HepG2 (cell line): ENCODE data around the gene SPTBN5.

ENCODE experiments used
- ELF3 ChIP-seq: IDR thresholded peaks from 2 replicates; pipeline ENCODE4 v1.6.1; 2016; ENCODE audit warnings: missing genetic modification reagents, missing compliant biosample characterization
- ETV5 ChIP-seq: IDR thresholded peaks from 2 replicates; pipeline ENCODE4 v1.6.1; 2018; ENCODE audit warnings: missing biosample characterization, missing genetic modification reagents, inconsistent platforms, borderline replicate concordance
- FOXK2 ChIP-seq: fragments of 450-650 bp; IDR thresholded peaks from 2 replicates; pipeline ENCODE4 v1.6.1; 2016
- GTF2F1 ChIP-seq: fragments of 150-350 bp; IDR thresholded peaks from 2 replicates; pipeline ENCODE4 v1.6.1; 2014; ENCODE audit warnings: low read length
- HNF4A ChIP-seq: sonication (generic); formaldehyde crosslinking; IDR thresholded peaks from 2 replicates; pipeline ENCODE4 v1.4.0; 2020; ENCODE audit warnings: missing genetic modification reagents
- ZNF121 ChIP-seq: sonication (generic); formaldehyde crosslinking; IDR thresholded peaks from 2 replicates; pipeline ENCODE4 v1.5.0; 2020; ENCODE audit warnings: mild to moderate bottlenecking, missing genetic modification reagents
- TF ChIP-seq, protein P1 (sequence below): sonication (generic); formaldehyde crosslinking; IDR thresholded peaks from 2 replicates; pipeline ENCODE4 v1.5.0; 2020; ENCODE audit warnings: mild to moderate bottlenecking, missing genetic modification reagents, moderate library complexity
- TF ChIP-seq, protein P2 (sequence below): sonication (generic); formaldehyde crosslinking; conservative IDR thresholded peaks from 2 replicates; pipeline ENCODE4 v1.5.0; 2020; ENCODE audit warnings: missing genetic modification reagents
- TF ChIP-seq, protein P3 (sequence below): sonication (generic); formaldehyde crosslinking; conservative IDR thresholded peaks from 2 replicates; pipeline ENCODE4 v1.8.0; 2022; ENCODE audit warnings: low read depth, missing genetic modification reagents
- TF ChIP-seq, protein P4 (sequence below): sonication (generic); formaldehyde crosslinking; IDR thresholded peaks from 2 replicates; pipeline ENCODE4 v1.4.0; 2020; ENCODE audit warnings: missing genetic modification reagents, borderline replicate concordance
- TF ChIP-seq, protein P5 (sequence below): sonication (generic); formaldehyde crosslinking; IDR thresholded peaks from 2 replicates; pipeline ENCODE4 v1.4.0; 2020; ENCODE audit warnings: missing genetic modification reagents

DNA sequence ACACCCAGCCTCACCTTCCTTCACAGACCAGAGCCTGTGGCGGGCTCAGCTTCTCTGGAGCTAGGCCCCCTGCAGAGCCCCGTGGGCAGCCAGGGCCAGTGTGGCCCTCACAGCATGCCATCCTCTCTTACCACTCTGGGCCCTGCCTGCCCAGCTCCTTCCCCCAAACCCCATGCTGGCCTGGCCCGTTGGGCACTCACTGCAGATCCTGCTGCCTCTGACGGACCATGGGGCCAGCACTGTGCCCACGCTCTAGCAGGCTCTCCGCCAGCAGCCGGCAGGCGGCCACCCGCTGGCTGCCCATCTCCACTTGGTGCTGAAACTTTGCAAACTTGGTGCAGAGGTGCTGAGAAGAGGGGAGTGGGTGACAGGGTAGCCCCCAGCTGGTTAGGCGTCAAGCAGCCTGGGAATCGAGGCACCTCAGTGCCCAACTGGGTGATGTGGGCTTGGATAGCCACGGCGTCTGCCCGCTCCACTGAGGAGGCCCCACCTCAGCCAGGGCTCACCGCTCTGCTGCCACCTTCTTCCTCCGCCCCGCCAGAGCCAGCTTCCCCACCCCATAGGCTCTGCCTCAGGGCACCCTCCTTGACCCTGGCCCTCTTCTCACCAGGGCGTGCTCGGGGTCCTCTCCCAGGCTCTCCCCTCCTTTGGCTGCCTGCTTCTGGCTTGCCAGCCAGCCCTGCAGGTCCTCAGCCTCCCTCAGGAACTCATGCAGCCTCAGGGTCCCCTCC is 22.5 kb downstream of the SPTBN5 start:
- TF ChIP-seq, protein P1, sequence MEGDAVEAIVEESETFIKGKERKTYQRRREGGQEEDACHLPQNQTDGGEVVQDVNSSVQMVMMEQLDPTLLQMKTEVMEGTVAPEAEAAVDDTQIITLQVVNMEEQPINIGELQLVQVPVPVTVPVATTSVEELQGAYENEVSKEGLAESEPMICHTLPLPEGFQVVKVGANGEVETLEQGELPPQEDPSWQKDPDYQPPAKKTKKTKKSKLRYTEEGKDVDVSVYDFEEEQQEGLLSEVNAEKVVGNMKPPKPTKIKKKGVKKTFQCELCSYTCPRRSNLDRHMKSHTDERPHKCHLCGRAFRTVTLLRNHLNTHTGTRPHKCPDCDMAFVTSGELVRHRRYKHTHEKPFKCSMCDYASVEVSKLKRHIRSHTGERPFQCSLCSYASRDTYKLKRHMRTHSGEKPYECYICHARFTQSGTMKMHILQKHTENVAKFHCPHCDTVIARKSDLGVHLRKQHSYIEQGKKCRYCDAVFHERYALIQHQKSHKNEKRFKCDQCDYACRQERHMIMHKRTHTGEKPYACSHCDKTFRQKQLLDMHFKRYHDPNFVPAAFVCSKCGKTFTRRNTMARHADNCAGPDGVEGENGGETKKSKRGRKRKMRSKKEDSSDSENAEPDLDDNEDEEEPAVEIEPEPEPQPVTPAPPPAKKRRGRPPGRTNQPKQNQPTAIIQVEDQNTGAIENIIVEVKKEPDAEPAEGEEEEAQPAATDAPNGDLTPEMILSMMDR, result no peak
- TF ChIP-seq ETV5, result no peak
- TF ChIP-seq GTF2F1, result no peak
- TF ChIP-seq, protein P2, sequence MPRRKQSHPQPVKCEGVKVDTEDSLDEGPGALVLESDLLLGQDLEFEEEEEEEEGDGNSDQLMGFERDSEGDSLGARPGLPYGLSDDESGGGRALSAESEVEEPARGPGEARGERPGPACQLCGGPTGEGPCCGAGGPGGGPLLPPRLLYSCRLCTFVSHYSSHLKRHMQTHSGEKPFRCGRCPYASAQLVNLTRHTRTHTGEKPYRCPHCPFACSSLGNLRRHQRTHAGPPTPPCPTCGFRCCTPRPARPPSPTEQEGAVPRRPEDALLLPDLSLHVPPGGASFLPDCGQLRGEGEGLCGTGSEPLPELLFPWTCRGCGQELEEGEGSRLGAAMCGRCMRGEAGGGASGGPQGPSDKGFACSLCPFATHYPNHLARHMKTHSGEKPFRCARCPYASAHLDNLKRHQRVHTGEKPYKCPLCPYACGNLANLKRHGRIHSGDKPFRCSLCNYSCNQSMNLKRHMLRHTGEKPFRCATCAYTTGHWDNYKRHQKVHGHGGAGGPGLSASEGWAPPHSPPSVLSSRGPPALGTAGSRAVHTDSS (CRISPR knock-in tag), result no peak
- no peak for TF ChIP-seq ELF3 (CRISPR knock-in tag)
- TF ChIP-seq, protein P3, sequence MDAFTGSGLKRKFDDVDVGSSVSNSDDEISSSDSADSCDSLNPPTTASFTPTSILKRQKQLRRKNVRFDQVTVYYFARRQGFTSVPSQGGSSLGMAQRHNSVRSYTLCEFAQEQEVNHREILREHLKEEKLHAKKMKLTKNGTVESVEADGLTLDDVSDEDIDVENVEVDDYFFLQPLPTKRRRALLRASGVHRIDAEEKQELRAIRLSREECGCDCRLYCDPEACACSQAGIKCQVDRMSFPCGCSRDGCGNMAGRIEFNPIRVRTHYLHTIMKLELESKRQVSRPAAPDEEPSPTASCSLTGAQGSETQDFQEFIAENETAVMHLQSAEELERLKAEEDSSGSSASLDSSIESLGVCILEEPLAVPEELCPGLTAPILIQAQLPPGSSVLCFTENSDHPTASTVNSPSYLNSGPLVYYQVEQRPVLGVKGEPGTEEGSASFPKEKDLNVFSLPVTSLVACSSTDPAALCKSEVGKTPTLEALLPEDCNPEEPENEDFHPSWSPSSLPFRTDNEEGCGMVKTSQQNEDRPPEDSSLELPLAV (CRISPR knock-in tag), result no peak
- no peak for TF ChIP-seq ZNF121 (CRISPR knock-in tag)
- TF ChIP-seq HNF4A (CRISPR knock-in tag), result no peak
- no peak for TF ChIP-seq FOXK2
- TF ChIP-seq, protein P4, sequence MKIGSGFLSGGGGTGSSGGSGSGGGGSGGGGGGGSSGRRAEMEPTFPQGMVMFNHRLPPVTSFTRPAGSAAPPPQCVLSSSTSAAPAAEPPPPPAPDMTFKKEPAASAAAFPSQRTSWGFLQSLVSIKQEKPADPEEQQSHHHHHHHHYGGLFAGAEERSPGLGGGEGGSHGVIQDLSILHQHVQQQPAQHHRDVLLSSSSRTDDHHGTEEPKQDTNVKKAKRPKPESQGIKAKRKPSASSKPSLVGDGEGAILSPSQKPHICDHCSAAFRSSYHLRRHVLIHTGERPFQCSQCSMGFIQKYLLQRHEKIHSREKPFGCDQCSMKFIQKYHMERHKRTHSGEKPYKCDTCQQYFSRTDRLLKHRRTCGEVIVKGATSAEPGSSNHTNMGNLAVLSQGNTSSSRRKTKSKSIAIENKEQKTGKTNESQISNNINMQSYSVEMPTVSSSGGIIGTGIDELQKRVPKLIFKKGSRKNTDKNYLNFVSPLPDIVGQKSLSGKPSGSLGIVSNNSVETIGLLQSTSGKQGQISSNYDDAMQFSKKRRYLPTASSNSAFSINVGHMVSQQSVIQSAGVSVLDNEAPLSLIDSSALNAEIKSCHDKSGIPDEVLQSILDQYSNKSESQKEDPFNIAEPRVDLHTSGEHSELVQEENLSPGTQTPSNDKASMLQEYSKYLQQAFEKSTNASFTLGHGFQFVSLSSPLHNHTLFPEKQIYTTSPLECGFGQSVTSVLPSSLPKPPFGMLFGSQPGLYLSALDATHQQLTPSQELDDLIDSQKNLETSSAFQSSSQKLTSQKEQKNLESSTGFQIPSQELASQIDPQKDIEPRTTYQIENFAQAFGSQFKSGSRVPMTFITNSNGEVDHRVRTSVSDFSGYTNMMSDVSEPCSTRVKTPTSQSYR (CRISPR knock-in tag), result no peak
- TF ChIP-seq, protein P5, sequence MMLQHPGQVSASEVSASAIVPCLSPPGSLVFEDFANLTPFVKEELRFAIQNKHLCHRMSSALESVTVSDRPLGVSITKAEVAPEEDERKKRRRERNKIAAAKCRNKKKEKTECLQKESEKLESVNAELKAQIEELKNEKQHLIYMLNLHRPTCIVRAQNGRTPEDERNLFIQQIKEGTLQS (CRISPR knock-in tag), result no peak
